Activated T-helper 1 cell treated with anti-CD3 and anti-CD28 coated beads, Interleukin-2, amount 50 U/mL, for 16 hours (primary cell): Measurements from ENCODE around the gene AARS2.

Experiments used
- DNase-seq, 2 donors: peaks; one replicate each; pipeline ENCODE4 v3.0.0-alpha.2; 2020; ENCODE audit warnings: low read depth in 1 of 2, low spot score in 1 of 2

The AARS2 gene

DNA sequence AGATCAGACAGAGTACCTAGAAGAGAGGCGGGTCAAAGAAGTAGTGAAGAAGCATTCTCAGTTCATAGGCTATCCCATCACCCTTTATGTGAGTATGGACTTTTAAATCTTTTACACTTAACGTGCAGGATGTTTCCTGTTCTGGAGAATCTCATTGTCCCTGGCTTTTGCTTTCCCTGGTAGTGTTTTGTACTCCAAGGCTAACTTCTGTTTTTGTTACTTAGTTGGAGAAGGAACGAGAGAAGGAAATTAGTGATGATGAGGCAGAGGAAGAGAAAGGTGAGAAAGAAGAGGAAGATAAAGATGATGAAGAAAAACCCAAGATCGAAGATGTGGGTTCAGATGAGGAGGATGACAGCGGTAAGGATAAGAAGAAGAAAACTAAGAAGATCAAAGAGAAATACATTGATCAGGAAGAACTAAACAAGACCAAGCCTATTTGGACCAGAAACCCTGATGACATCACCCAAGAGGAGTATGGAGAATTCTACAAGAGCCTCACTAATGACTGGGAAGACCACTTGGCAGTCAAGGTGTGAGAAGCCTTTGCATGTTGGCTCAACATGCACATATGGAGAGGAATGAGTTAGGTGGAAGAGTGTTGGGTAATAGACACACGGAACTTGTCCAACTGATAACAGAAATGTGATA is 63.0 kb downstream of the AARS2 start:
- DNase-seq: no peak
